ENCODE data around the gene PRKAG2.

PRKAG2 gene

DNA sequence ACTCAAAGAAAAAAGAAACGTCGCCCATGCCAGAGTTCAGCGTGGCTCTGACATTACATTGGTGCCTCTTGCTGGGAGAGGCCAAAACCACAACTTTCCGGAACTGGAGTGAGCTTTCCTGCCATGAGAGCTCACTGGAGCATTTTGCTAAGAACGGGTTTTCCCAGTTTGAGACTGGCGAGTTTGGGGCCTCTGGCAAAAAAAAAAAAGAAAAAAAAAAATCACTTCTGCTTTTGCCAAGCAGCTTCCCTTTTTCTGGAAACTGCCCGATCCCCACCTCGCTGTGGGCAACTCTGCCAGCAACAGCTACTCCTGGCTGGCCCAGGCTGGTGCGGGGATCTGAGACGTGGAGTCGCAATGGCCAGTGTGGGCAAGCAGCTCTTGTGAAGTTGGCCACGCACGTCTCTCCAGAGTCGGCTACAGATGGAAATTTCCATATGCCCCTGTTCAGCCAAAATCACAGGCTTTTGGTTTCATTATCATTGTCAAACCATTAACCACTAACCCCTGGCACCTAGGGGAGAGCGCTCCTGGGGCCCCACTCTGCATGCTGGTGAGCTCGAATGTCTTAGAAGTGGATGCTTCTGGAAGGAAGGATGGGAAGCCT is 25.7 kb downstream of the PRKAG2 start:
- Histone ChIP-seq H3K4me2 (ENCODE audit: low read length) (peak overlapping the region; percentile 74), H3K27ac (ENCODE audit: low read length) (no peak overlapping the region), H3K79me2 (ENCODE audit: low read length) (no peaks in the 10 kb centered on the region), H3K9ac (ENCODE audit: low read length) (no peak overlapping the region), H3K4me1 (ENCODE audit: low read length) (peaks cover 13% of the 10 kb centered on the region), H3K36me3 (replicated peaks; ENCODE audit: low read depth, low read length) (no peaks in the 10 kb centered on the region), H4K20me1 (ENCODE audit: insufficient read depth, low read length) (no peaks in the 10 kb centered on the region), H2AFZ (ENCODE audit: low read depth, low read length) (no peak overlapping the region), H3K27me3 (ENCODE audit: low read depth, low read length) (peaks cover 7% of the 10 kb centered on the region; the same call in 1 of the 2 replicates), H3K9me3 (ENCODE audit: insufficient read depth, low read length) (no peaks in the 10 kb centered on the region), H3K4me3 (ENCODE audit: low read length) (peak overlapping the region; percentile 59)
- TF ChIP-seq, protein P1, sequence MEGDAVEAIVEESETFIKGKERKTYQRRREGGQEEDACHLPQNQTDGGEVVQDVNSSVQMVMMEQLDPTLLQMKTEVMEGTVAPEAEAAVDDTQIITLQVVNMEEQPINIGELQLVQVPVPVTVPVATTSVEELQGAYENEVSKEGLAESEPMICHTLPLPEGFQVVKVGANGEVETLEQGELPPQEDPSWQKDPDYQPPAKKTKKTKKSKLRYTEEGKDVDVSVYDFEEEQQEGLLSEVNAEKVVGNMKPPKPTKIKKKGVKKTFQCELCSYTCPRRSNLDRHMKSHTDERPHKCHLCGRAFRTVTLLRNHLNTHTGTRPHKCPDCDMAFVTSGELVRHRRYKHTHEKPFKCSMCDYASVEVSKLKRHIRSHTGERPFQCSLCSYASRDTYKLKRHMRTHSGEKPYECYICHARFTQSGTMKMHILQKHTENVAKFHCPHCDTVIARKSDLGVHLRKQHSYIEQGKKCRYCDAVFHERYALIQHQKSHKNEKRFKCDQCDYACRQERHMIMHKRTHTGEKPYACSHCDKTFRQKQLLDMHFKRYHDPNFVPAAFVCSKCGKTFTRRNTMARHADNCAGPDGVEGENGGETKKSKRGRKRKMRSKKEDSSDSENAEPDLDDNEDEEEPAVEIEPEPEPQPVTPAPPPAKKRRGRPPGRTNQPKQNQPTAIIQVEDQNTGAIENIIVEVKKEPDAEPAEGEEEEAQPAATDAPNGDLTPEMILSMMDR (IDR thresholded peaks at IDR 0.05; ENCODE audit: low read depth, low read length) = no peak

- Histone ChIP-seq H4K20me1 (ENCODE audit: insufficient read depth, low read length) (no peaks in the 10 kb centered on the region), H3K27ac (ENCODE audit: low read length) (no peak overlapping the region), H3K36me3 (replicated peaks; ENCODE audit: low read depth, low read length) (no peaks in the 10 kb centered on the region), H3K4me3 (ENCODE audit: low read length) (peak overlapping the region; percentile 59), H3K9ac (ENCODE audit: low read length) (no peak overlapping the region), H3K4me1 (ENCODE audit: low read length) (peaks cover 13% of the 10 kb centered on the region), H3K9me3 (ENCODE audit: insufficient read depth, low read length) (no peaks in the 10 kb centered on the region), H3K4me2 (ENCODE audit: low read length) (peak overlapping the region; percentile 74), H2AFZ (ENCODE audit: low read depth, low read length) (no peak overlapping the region), H3K79me2 (ENCODE audit: low read length) (no peaks in the 10 kb centered on the region), H3K27me3 (ENCODE audit: low read depth, low read length) (peaks cover 7% of the 10 kb centered on the region; the same call in 1 of the 2 replicates)
- TF ChIP-seq, protein P1 (IDR thresholded peaks at IDR 0.05; ENCODE audit: low read depth, low read length) = no peak
- TF ChIP-seq EZH2phosphoT487 (IDR thresholded peaks at IDR 0.05; ENCODE audit: low read depth) = no peak
Observed at GRCh38 chr7:151850491-151851124, 26.3 kb downstream of the PRKAG2 start.

DNA sequence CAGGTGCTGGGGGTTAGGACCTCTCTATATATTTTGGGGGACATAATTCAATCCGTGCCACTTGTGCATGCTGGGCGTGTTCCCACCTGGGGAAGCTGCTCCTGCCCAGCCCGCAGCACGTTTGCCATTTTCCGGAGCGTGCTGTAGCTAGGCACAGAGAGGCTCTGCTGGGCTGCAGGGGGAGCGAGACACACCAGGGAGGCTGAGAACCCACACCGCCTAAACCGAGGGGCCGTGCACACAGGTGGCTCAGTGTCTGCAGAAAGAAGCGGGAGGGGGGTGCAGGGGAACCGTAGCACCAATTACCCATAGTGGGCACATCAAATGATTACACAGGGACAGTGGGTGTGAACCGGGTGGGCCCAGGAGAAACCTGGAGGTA is 27.0 kb downstream of the PRKAG2 start:
- Histone ChIP-seq H3K27ac (ENCODE audit: low read length) (no peak overlapping the region), H3K27me3 (ENCODE audit: low read depth, low read length) (peaks cover 7% of the 10 kb centered on the region; the same call in 1 of the 2 replicates), H3K36me3 (replicated peaks; ENCODE audit: low read depth, low read length) (no peaks in the 10 kb centered on the region), H3K4me1 (ENCODE audit: low read length) (peaks cover 13% of the 10 kb centered on the region), H3K9ac (ENCODE audit: low read length) (no peak overlapping the region), H3K4me3 (ENCODE audit: low read length) (no peak overlapping the region), H4K20me1 (ENCODE audit: insufficient read depth, low read length) (no peaks in the 10 kb centered on the region), H3K9me3 (ENCODE audit: insufficient read depth, low read length) (no peaks in the 10 kb centered on the region), H2AFZ (ENCODE audit: low read depth, low read length) (no peak overlapping the region), H3K4me2 (ENCODE audit: low read length) (no peak overlapping the region), H3K79me2 (ENCODE audit: low read length) (no peaks in the 10 kb centered on the region)
- TF ChIP-seq, protein P1 (IDR thresholded peaks at IDR 0.05; ENCODE audit: low read depth, low read length) = no peak
- no peak for TF ChIP-seq EZH2phosphoT487 (IDR thresholded peaks at IDR 0.05; ENCODE audit: low read depth)

DNA sequence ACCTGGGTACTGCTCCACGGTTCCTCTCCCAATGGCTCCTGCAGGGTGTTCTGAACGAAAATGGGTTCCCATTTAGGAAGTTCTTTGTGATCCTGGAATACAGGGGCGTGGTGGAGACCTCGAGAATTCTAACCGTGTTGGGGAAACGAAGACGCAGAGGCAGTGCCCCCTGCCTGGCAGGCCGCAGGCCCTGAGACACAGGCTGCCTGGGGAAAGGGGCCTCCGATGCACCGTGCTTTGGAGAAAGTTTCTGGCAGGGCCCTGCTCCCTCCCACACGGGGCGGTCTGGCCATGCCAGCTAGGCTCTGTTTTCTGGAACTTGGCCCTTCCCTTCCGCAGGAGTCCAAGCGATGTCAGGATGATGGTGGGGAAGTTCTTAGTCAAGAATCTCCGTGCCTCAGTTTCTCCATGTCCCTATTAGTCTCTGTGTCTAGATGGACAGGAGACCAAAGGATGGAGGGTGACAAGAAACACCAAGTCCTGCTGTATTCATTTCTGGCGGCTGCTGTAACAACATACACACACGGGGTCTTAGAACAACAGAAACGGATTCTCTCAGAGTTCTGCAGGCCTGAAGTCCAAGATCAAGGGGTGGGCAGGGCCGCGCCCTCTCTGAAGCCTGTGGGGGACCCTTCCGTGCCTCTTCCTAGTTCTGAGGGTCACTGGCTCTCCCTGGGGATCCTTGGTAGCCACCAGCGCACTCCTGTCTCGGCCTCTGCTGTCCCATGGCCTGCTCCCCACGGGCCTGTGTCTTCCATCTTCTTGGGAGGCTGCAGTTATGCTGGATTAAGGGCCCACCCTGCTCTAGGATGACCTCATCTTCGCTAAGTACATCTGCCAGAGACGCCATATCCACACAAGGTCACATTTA is 27.7 kb downstream of the PRKAG2 start:
- no peaks in the 10 kb centered on the region for H4K20me1 ChIP-seq (ENCODE audit: insufficient read depth, low read length)
- H3K36me3 ChIP-seq (replicated peaks; ENCODE audit: low read depth, low read length) = no peaks in the 10 kb centered on the region
- TF ChIP-seq, protein P1 (IDR thresholded peaks at IDR 0.05; ENCODE audit: low read depth, low read length) = no peak
- TF ChIP-seq EZH2phosphoT487 (IDR thresholded peaks at IDR 0.05; ENCODE audit: low read depth) = no peak
- H3K4me3 ChIP-seq (ENCODE audit: low read length) = no peak overlapping the region
- no peak overlapping the region for H3K9ac ChIP-seq (ENCODE audit: low read length)
- peaks cover 13% of the 10 kb centered on the region for H3K4me1 ChIP-seq (ENCODE audit: low read length)
- H3K4me2 ChIP-seq (ENCODE audit: low read length) = no peak overlapping the region
- peaks cover 7% of the 10 kb centered on the region; the same call in 1 of the 2 replicates for H3K27me3 ChIP-seq (ENCODE audit: low read depth, low read length)
- no peak overlapping the region for H3K27ac ChIP-seq (ENCODE audit: low read length)
- no peaks in the 10 kb centered on the region for H3K9me3 ChIP-seq (ENCODE audit: insufficient read depth, low read length)
- no peaks in the 10 kb centered on the region for H3K79me2 ChIP-seq (ENCODE audit: low read length)
- H2AFZ ChIP-seq (ENCODE audit: low read depth, low read length) = no peak overlapping the region
